MM.1S (cell line): ENCODE data around the gene PLXNA2.

Experiments
- DNase-seq: peaks from one replicate; pipeline ENCODE4 v3.0.0-alpha.2; 2015
- H2AFZ ChIP-seq: fragments of 300-600 bp; sonication (generic); 2 replicates; pipeline ENCODE4 v1.6.0; 2016; ENCODE audit warnings: antibody characterized with exemption, low read length
- H3F3A ChIP-seq: fragments of 300-600 bp; sonication (generic); 2 replicates; pipeline ENCODE4 v1.6.1; 2016; ENCODE audit warnings: mild to moderate bottlenecking, antibody characterized with exemption, low read length, moderate library complexity, mixed read lengths; ENCODE audit not compliant: insufficient read depth
- H3K27ac ChIP-seq: fragments of 300-600 bp; sonication (generic); 2 replicates; pipeline ENCODE4 v1.5.1; 2016; ENCODE audit warnings: mild to moderate bottlenecking, low read length
- H3K27me3 ChIP-seq: fragments of 300-600 bp; sonication (generic); replicated peaks from 2 replicates; pipeline ENCODE4 v1.6.0; 2016; ENCODE audit warnings: low read length; ENCODE audit not compliant: insufficient read depth
- H3K36me3 ChIP-seq: fragments of 300-600 bp; sonication (generic); replicated peaks from 2 replicates; pipeline ENCODE4 v1.6.1; 2016; ENCODE audit warnings: mild to moderate bottlenecking, low read length, mixed read lengths; ENCODE audit not compliant: insufficient read depth
- H3K4me1 ChIP-seq: fragments of 300-600 bp; sonication (generic); 2 replicates; pipeline ENCODE4 v1.6.1; 2016; ENCODE audit warnings: low read length, mixed read lengths
- H3K4me2 ChIP-seq: fragments of 300-600 bp; sonication (generic); 2 replicates; pipeline ENCODE4 v1.6.0; 2016; ENCODE audit warnings: low read depth, low read length
- H3K4me3 ChIP-seq: fragments of 300-600 bp; sonication (generic); 2 replicates; pipeline ENCODE4 v1.5.1; 2016; ENCODE audit warnings: low read length, mixed read lengths
- H3K79me2 ChIP-seq: fragments of 300-600 bp; sonication (generic); 2 replicates; pipeline ENCODE4 v1.6.1; 2016; ENCODE audit warnings: mixed run types, low read length, mixed read lengths
- H3K9ac ChIP-seq: fragments of 300-600 bp; sonication (generic); 2 replicates; pipeline ENCODE4 v1.6.1; 2016; ENCODE audit warnings: low read length, mixed read lengths
- H3K9me2 ChIP-seq: fragments of 300-600 bp; sonication (generic); replicated peaks from 2 replicates; pipeline ENCODE4 v1.6.1; 2016; ENCODE audit warnings: mild to moderate bottlenecking, low read length, mixed read lengths; ENCODE audit not compliant: insufficient read depth
- H3K9me3 ChIP-seq: fragments of 300-600 bp; sonication (generic); replicated peaks from 2 replicates; pipeline ENCODE4 v1.6.1; 2016; ENCODE audit warnings: mild to moderate bottlenecking, low read length, mixed read lengths; ENCODE audit not compliant: insufficient read depth
- H4K20me1 ChIP-seq: fragments of 300-600 bp; sonication (generic); 2 replicates; pipeline ENCODE4 v1.6.1; 2016; ENCODE audit warnings: mild to moderate bottlenecking, low read length, moderate library complexity, mixed read lengths; ENCODE audit not compliant: insufficient read depth
- EZH2 ChIP-seq: fragments of 300-600 bp; sonication (generic); optimal IDR thresholded peaks from 2 replicates; pipeline ENCODE3; 2017; ENCODE audit warnings: low read depth, mild to moderate bottlenecking, antibody characterized with exemption, low read length, mixed read lengths
- EZH2phosphoT487 ChIP-seq: fragments of 300-600 bp; sonication (generic); IDR thresholded peaks from 2 replicates; pipeline ENCODE4 v1.6.1; 2018; ENCODE audit warnings: antibody characterized with exemption, low read length
- TF ChIP-seq, protein P1 (sequence below): fragments of 300-600 bp; sonication (generic); IDR thresholded peaks from 2 replicates; pipeline ENCODE4 v1.5.1; 2016; ENCODE audit warnings: antibody characterized with exemption, low read length, mixed read lengths

Gene PLXNA2

DNA sequence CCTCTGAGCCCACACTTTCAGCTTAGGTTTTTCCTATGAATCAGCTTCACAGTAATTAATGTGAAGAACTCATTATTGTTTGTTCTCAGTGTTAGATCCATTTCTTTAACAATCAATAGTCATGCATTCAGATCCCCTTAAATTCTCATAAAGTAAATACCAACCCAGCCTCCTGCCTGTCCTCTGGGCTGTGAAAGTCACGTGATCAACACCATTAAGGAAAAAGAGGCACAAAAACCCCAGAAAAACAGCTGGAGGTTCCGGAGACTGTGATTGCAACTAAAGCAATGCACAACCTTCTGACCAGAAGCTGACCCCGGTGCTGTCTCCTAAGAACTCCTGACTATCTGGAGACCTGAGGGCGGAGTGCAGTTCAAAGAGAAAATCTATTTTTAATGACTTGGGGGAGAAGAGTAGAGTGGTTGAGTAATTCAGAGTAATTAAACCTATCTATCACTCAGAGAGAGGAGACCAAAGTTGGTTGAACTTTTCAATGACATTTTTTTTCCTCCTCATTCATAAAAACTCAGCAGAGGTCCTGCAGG lies 132.5 kb downstream of the PLXNA2 start:
- H3K4me3 ChIP-seq, result no peak overlapping the region
- no peaks in the 10 kb centered on the region for H3F3A ChIP-seq
- H2AFZ ChIP-seq, result no peak overlapping the region
- no peaks in the 10 kb centered on the region for H3K9me3 ChIP-seq
- TF ChIP-seq, protein P1, sequence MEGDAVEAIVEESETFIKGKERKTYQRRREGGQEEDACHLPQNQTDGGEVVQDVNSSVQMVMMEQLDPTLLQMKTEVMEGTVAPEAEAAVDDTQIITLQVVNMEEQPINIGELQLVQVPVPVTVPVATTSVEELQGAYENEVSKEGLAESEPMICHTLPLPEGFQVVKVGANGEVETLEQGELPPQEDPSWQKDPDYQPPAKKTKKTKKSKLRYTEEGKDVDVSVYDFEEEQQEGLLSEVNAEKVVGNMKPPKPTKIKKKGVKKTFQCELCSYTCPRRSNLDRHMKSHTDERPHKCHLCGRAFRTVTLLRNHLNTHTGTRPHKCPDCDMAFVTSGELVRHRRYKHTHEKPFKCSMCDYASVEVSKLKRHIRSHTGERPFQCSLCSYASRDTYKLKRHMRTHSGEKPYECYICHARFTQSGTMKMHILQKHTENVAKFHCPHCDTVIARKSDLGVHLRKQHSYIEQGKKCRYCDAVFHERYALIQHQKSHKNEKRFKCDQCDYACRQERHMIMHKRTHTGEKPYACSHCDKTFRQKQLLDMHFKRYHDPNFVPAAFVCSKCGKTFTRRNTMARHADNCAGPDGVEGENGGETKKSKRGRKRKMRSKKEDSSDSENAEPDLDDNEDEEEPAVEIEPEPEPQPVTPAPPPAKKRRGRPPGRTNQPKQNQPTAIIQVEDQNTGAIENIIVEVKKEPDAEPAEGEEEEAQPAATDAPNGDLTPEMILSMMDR, result no peak
- TF ChIP-seq EZH2 (no peak), EZH2phosphoT487 (no peak)
- no peak overlapping the region for H3K4me2 ChIP-seq
- no peaks in the 10 kb centered on the region for H3K9me2 ChIP-seq
- no peaks in the 10 kb centered on the region for H3K27me3 ChIP-seq
- H3K36me3 ChIP-seq, result no peaks in the 10 kb centered on the region
- no peak overlapping the region for H3K27ac ChIP-seq
- DNase-seq, result no peak
- H3K79me2 ChIP-seq, result no peaks in the 10 kb centered on the region
- no peak overlapping the region for H3K9ac ChIP-seq
- H4K20me1 ChIP-seq, result no peaks in the 10 kb centered on the region
- no peaks in the 10 kb centered on the region for H3K4me1 ChIP-seq

DNA sequence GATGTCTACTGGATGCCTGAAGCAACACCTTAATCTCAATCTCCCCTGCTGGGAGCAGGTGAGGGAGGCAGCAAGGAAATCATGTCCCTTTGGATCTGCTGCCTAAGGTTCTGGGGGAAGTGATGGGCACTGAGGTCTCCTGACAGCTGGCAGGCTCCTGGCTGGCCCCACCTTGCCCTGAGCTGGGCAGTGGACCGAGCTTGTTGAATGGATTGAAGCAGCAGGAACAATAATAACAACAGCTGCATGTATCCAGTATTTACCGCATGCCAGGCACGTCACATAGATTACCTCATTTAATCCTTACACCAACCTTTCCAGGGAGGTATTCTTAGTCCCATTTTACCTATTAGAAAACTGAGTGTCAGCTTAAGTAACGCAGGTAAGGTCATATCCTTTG lies 133.9 kb downstream of the PLXNA2 start:
- H3K9ac ChIP-seq, result no peak overlapping the region
- H3F3A ChIP-seq, result no peaks in the 10 kb centered on the region
- no peaks in the 10 kb centered on the region for H3K36me3 ChIP-seq
- H3K9me3 ChIP-seq, result no peaks in the 10 kb centered on the region
- no peak overlapping the region for H3K4me3 ChIP-seq
- H3K4me1 ChIP-seq, result no peaks in the 10 kb centered on the region
- H3K27ac ChIP-seq, result no peak overlapping the region
- no peak for DNase-seq
- TF ChIP-seq, protein P1, result no peak
- TF ChIP-seq EZH2 (no peak), EZH2phosphoT487 (no peak)
- H4K20me1 ChIP-seq, result no peaks in the 10 kb centered on the region
- no peak overlapping the region for H2AFZ ChIP-seq
- no peak overlapping the region for H3K4me2 ChIP-seq
- H3K9me2 ChIP-seq, result no peaks in the 10 kb centered on the region
- H3K27me3 ChIP-seq, result no peaks in the 10 kb centered on the region
- no peaks in the 10 kb centered on the region for H3K79me2 ChIP-seq

DNA sequence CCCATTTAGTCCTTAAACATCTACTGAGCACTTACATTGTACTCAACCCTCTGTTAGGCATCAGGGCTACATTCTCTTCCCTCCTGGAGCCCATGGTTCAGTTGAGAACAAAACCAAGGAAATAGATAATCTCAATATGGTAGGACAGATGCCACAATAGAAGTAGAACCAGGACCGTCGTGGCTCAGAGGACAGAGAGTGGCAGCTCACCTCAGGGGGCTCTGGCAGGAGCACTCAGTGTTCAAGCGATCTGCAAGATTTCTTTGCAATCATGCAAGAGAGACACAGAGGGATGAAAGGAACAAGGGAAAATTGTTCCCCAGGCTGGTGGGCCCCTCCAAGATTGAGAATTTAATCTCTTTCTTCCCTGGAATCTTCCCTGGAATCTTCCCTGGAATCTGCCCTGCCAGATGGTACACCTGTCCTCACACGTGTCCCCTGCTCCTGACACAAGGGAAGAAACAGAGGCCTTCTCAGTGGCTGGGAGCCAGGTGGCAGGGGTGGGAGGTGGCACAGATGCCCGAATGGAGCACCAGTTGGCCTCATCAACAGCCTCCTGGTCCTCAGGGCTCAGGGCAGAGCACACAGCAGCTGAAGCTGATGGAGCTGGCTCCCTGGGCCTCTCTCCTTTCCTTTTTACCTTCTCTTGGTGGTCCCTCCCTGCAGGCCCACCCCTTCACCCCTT lies 135.4 kb downstream of the PLXNA2 start:
- Histone ChIP-seq H3K36me3 (no peaks in the 10 kb centered on the region), H3K9ac (no peak overlapping the region), H4K20me1 (no peaks in the 10 kb centered on the region), H3K9me2 (no peaks in the 10 kb centered on the region), H2AFZ (no peak overlapping the region), H3K9me3 (no peaks in the 10 kb centered on the region), H3K27ac (no peak overlapping the region), H3K4me2 (no peak overlapping the region), H3K4me3 (no peak overlapping the region), H3K79me2 (no peaks in the 10 kb centered on the region), H3F3A (no peaks in the 10 kb centered on the region), H3K4me1 (no peaks in the 10 kb centered on the region), H3K27me3 (no peaks in the 10 kb centered on the region)
- TF ChIP-seq, protein P1, result no peak
- no peak for TF ChIP-seq EZH2
- TF ChIP-seq EZH2phosphoT487, result no peak
- no peak for DNase-seq
